Fibroblast of lung (primary cell): ENCODE results near the gene UTS2R. TPM values are rescaled to one million over a fixed set of nuclear protein-coding genes. Genes with fewer than 3 reads are reported as not detected.
A peak's percentile ranks its signal among the peaks of the same experiment; 100 is the strongest.

ENCODE experiments used
- DNase-seq, 2 donors: peaks; one replicate each; pipeline versions ENCODE4 v3.0.0 to v3.0.0-alpha.2; 2010; ENCODE audit warnings: low read depth in 2 of 2
- H2AFZ ChIP-seq: 2 replicates; pipeline ENCODE4 v1.5.1; 2012; ENCODE audit warnings: low read length, control low read depth, inconsistent platforms
- H3K27ac ChIP-seq: 2 replicates; pipeline ENCODE4 v1.5.1; 2011; ENCODE audit warnings: low read length, control low read depth; ENCODE audit not compliant: insufficient read depth
- H3K27me3 ChIP-seq: 2 replicates; pipeline ENCODE4 v1.5.1; 2011; ENCODE audit warnings: mild to moderate bottlenecking, low read length; ENCODE audit not compliant: control insufficient read depth, insufficient read depth
- H3K36me3 ChIP-seq: 2 replicates; pipeline ENCODE4 v1.5.1; 2011; ENCODE audit warnings: low read length; ENCODE audit not compliant: control insufficient read depth, insufficient read depth
- H3K4me1 ChIP-seq: 2 replicates; pipeline ENCODE4 v1.5.1; 2011; ENCODE audit warnings: low read length; ENCODE audit not compliant: control insufficient read depth, insufficient read depth; ENCODE audit errors: extremely low read depth
- H3K4me2 ChIP-seq: 2 replicates; pipeline ENCODE4 v1.5.1; 2011; ENCODE audit warnings: low read length, control low read depth; ENCODE audit not compliant: insufficient read depth; ENCODE audit errors: extremely low read depth
- H3K4me3 ChIP-seq, 4 experiments: fragments of 200-600 bp in 1 of 4; sonication (generic) in 1 of 4; replicated peaks in 1 of 4; 2 replicates each; pipeline ENCODE4 v1.5.1; 2011 to 2016; ENCODE audit warnings: low read length in 4 of 4, low read depth in 3 of 4, mild to moderate bottlenecking in 3 of 4, control low read depth in 2 of 4, inconsistent platforms in 1 of 4, mixed read lengths in 1 of 4; ENCODE audit not compliant: insufficient read depth in 1 of 4; ENCODE audit errors: control extremely low read depth in 1 of 4
- H3K79me2 ChIP-seq: 2 replicates; pipeline ENCODE4 v1.5.1; 2012; ENCODE audit warnings: mild to moderate bottlenecking, low read length, inconsistent platforms; ENCODE audit not compliant: control insufficient read depth, insufficient read depth
- H3K9ac ChIP-seq: 2 replicates; pipeline ENCODE4 v1.5.1; 2011; ENCODE audit warnings: mild to moderate bottlenecking, low read length, control low read depth; ENCODE audit not compliant: insufficient read depth
- H3K9me3 ChIP-seq: 2 replicates; pipeline ENCODE4 v1.5.1; 2012; ENCODE audit warnings: low read depth, low read length; ENCODE audit not compliant: control insufficient read depth, insufficient read depth
- H4K20me1 ChIP-seq: 2 replicates; pipeline ENCODE4 v1.5.1; 2011; ENCODE audit warnings: low read length; ENCODE audit not compliant: control insufficient read depth, insufficient read depth; ENCODE audit errors: extremely low read depth
- CTCF ChIP-seq, 2 donors: IDR thresholded peaks in 1 of 2; conservative IDR thresholded peaks in 1 of 2; 1 replicate in 1 of 2; 2 replicates in 1 of 2; pipeline ENCODE4 v1.5.1; 2011 to 2012; ENCODE audit warnings: low read length in 2 of 2, control low read depth in 1 of 2, inconsistent platforms in 1 of 2, low read depth in 1 of 2, mild to moderate bottlenecking in 1 of 2
- EZH2 ChIP-seq: IDR thresholded peaks from 2 replicates; pipeline ENCODE4 v1.5.1; 2012; ENCODE audit warnings: low read length, control low read depth, mild to moderate bottlenecking; ENCODE audit errors: missing control alignments
- polyA plus RNA-seq, 2 donors: library from polyadenylated mRNA; depleted of rRNA in 1 of 2; stranded (reverse) in 1 of 2; unstranded in 1 of 2; fragments of >200 nt; gene quantifications; 2 replicates each; pipeline ENCODE4 v1.2.1, GENCODE V29; 2011 to 2012; ENCODE audit warnings: missing spikeins in 1 of 2
- total RNA-seq: library from RNA; depleted of rRNA; stranded (reverse); fragments of >200 nt; gene quantifications from 2 replicates; pipeline ENCODE4 v1.2.1, GENCODE V29; 2014

Gene UTS2R
- total and polyA plus RNA-seq, 2 donors (not counting 1 experiment from before 2014, with no cell fraction given) = not detected

GRCh38 chr17:82424001-82424862 is 52.7 kb downstream of the UTS2R start:
- no peaks in the 10 kb centered on the region for H3K36me3 ChIP-seq
- H3K27ac ChIP-seq = no peak overlapping the region
- TF ChIP-seq EZH2 = no peak
- peak; percentile 53 to 79 for TF ChIP-seq CTCF (conservative IDR thresholded peaks at IDR 0.05 in 1 of 2, IDR thresholded peaks at IDR 0.05 in 1 of 2; ENCODE audit: low read depth in 1 of 2, low read length in 2 of 2)
- DNase-seq = peak; percentile 19 to 61
- H3K79me2 ChIP-seq = no peaks in the 10 kb centered on the region
- H3K9ac ChIP-seq = no peak overlapping the region
- no peaks in the 10 kb centered on the region for H4K20me1 ChIP-seq
- no peak overlapping the region for H3K4me3 ChIP-seq
- no peaks in the 10 kb centered on the region for H3K27me3 ChIP-seq
- H3K4me1 ChIP-seq = no peaks in the 10 kb centered on the region
- no peak overlapping the region for H2AFZ ChIP-seq
- no peak overlapping the region for H3K4me2 ChIP-seq
- H3K9me3 ChIP-seq = no peaks in the 10 kb centered on the region

- no peak for DNase-seq
- Histone ChIP-seq H3K9ac (no peak overlapping the region), H3K27me3 (no peaks in the 10 kb centered on the region), H3K27ac (no peak overlapping the region), H3K4me2 (no peak overlapping the region), H3K79me2 (no peaks in the 10 kb centered on the region), H4K20me1 (no peaks in the 10 kb centered on the region), H2AFZ (no peak overlapping the region), H3K9me3 (no peaks in the 10 kb centered on the region), H3K4me1 (no peaks in the 10 kb centered on the region), H3K36me3 (no peaks in the 10 kb centered on the region), H3K4me3 (no peak overlapping the region)
- TF ChIP-seq EZH2 = no peak
- TF ChIP-seq CTCF (conservative IDR thresholded peaks at IDR 0.05 in 1 of 2, IDR thresholded peaks at IDR 0.05 in 1 of 2; ENCODE audit: low read depth in 1 of 2, low read length in 2 of 2) = no peak
These were observed 53.2 kb downstream of the UTS2R start for GRCh38 chr17:82424863-82425159.

Other genes with a start within 250 kb of the UTS2R start
- 8.2 and 10.1 TPM in 2 replicates for gene CCDC57, start 158.9 kb upstream of the UTS2R start, total RNA-seq
- 4.3 and 7.1 TPM in 2 replicates for gene CCDC57, start 158.9 kb upstream of the UTS2R start, polyA plus RNA-seq
- gene SLC16A3, start 142.7 kb upstream of the UTS2R start, total RNA-seq = 99.4 and 107 TPM in 2 replicates
- gene SLC16A3, start 142.7 kb upstream of the UTS2R start, polyA plus RNA-seq = 36.0 and 71.0 TPM in 2 replicates
- gene CSNK1D, start 98.1 kb upstream of the UTS2R start, total RNA-seq = 41.3 and 64.9 TPM in 2 replicates
- gene CSNK1D, start 98.1 kb upstream of the UTS2R start, polyA plus RNA-seq = 112 and 139 TPM in 2 replicates
- gene CD7, start 54.2 kb upstream of the UTS2R start, total RNA-seq = under 0.01 and 0.17 TPM in 2 replicates
- not detected in 2 replicates for gene CD7, start 54.2 kb upstream of the UTS2R start, polyA plus RNA-seq
- gene SECTM1, start 38.0 kb upstream of the UTS2R start, total RNA-seq = 17.3 and 31.1 TPM in 2 replicates
- 17.5 and 21.0 TPM in 2 replicates for gene SECTM1, start 38.0 kb upstream of the UTS2R start, polyA plus RNA-seq
- gene TEX19, start 12.5 kb upstream of the UTS2R start, total RNA-seq = 0.17 TPM in 1 of 2 replicates, not detected in the other
- 0.05 TPM in 1 of 2 replicates, not detected in the other for gene TEX19, start 12.5 kb upstream of the UTS2R start, polyA plus RNA-seq
- gene HEXD, start 46.6 kb downstream of the UTS2R start, total RNA-seq = 16.7 and 18.2 TPM in 2 replicates
- gene HEXD, start 46.6 kb downstream of the UTS2R start, polyA plus RNA-seq = 5.0 and 6.4 TPM in 2 replicates
- 18.2 and 27.1 TPM in 2 replicates for gene OGFOD3, start 46.8 kb downstream of the UTS2R start, total RNA-seq
- 25.6 and 30.7 TPM in 2 replicates for gene OGFOD3, start 46.8 kb downstream of the UTS2R start, polyA plus RNA-seq
- 64.1 and 77.6 TPM in 2 replicates for gene CYBC1, start 79.0 kb downstream of the UTS2R start, total RNA-seq
- 62.7 and 69.9 TPM in 2 replicates for gene CYBC1, start 79.0 kb downstream of the UTS2R start, polyA plus RNA-seq
- gene NARF, start 87.0 kb downstream of the UTS2R start, total RNA-seq = 22.0 and 30.0 TPM in 2 replicates
- 34.5 and 38.7 TPM in 2 replicates for gene NARF, start 87.0 kb downstream of the UTS2R start, polyA plus RNA-seq
- 25.4 and 33.2 TPM in 2 replicates for gene FOXK2, start 148.0 kb downstream of the UTS2R start, total RNA-seq
- 23.5 and 24.2 TPM in 2 replicates for gene FOXK2, start 148.0 kb downstream of the UTS2R start, polyA plus RNA-seq